Lung (tissue), 12 donors: ENCODE results near the gene MECR. TPM values are rescaled to one million over a fixed set of nuclear protein-coding genes. Genes with fewer than 3 reads are reported as not detected.
"Not testable (repeated sequence)": the region's sequence is repeated elsewhere in the genome, so short reads cannot be mapped to it uniquely, and the experiment has no call there.

Experiments used
- ATAC-seq: fragments of 200-7000 bp; cut with Tn5 transposase; one replicate; pipeline ENCODE4 v1.9.1; 2020; ENCODE audit warnings: moderate number of reproducible peaks; ENCODE audit not compliant: insufficient read depth, low FRiP score
- DNase-seq, 3 donors: peaks; one replicate each; pipeline ENCODE4 v3.0.0-alpha.2; 2013 to 2017
- H3K27ac ChIP-seq, 2 donors: one replicate each; pipeline ENCODE4 v1.5.1; 2013; ENCODE audit warnings: mild to moderate bottlenecking in 2 of 2, moderate library complexity in 2 of 2, control low read depth in 1 of 2, inconsistent platforms in 1 of 2, low read depth in 1 of 2, low read length in 1 of 2
- H3K27me3 ChIP-seq, 3 donors: one replicate each; pipeline ENCODE4 v1.5.1; 2013; ENCODE audit warnings: low read length in 2 of 3; ENCODE audit not compliant: control insufficient read depth in 3 of 3, insufficient read depth in 3 of 3
- H3K36me3 ChIP-seq, 4 donors: one replicate each; pipeline ENCODE4 v1.5.1; 2013; ENCODE audit warnings: low read length in 4 of 4, mild to moderate bottlenecking in 1 of 4, moderate library complexity in 1 of 4; ENCODE audit not compliant: control insufficient read depth in 4 of 4, insufficient read depth in 4 of 4
- H3K4me1 ChIP-seq, 5 donors: one replicate each; pipeline ENCODE4 v1.5.1; 2013; ENCODE audit warnings: low read length in 5 of 5, mild to moderate bottlenecking in 2 of 5, moderate library complexity in 1 of 5; ENCODE audit not compliant: control insufficient read depth in 5 of 5, insufficient read depth in 5 of 5
- H3K4me3 ChIP-seq: one replicate; pipeline ENCODE4 v1.5.1; 2013; ENCODE audit warnings: mild to moderate bottlenecking, control low read depth, moderate library complexity
- H3K9ac ChIP-seq, 2 donors: one replicate each; pipeline ENCODE4 v1.5.1; 2013; ENCODE audit warnings: low read length in 2 of 2, control low read depth in 1 of 2; ENCODE audit not compliant: insufficient read depth in 1 of 2
- H3K9me3 ChIP-seq, 4 donors: one replicate each; pipeline ENCODE4 v1.5.1; 2013; ENCODE audit warnings: low read length in 3 of 4, mild to moderate bottlenecking in 1 of 4, moderate library complexity in 1 of 4; ENCODE audit not compliant: control insufficient read depth in 4 of 4, insufficient read depth in 3 of 4
- CTCF ChIP-seq: IDR thresholded peaks from 2 replicates; pipeline ENCODE4 v1.5.1; 2012; ENCODE audit warnings: mild to moderate bottlenecking; ENCODE audit errors: control extremely low read depth, extremely low read depth
- WGBS, 2 donors: extraction: QIAGEN DNeasy Blood & Tissue Kit; methylation state at CpG; one replicate each; pipeline ENCODE4 v1.1.7; 2013; 5-methylcytosine and 5-hydroxymethylcytosine counted together
- polyA plus RNA-seq, 2 donors: library from polyadenylated mRNA; stranded (reverse); fragments of 200-250 nt; gene quantifications; one replicate each; pipeline ENCODE4 v1.2.1, GENCODE V29; 2013
- total RNA-seq, 2 donors: library from RNA; depleted of rRNA in 1 of 2; stranded (reverse); fragments of >200 nt in 1 of 2; gene quantifications; one replicate each; pipeline ENCODE4 v1.2.1, GENCODE V29; 2014 to 2021
- donor health status: control.
- donor health status: control.
- donor health status: Bipolar disorder and iron deficiency.
- donor health status: healthy.
- donor health status: DM: yes; HTN: yes; CAD: no.

The MECR gene
- total and polyA plus RNA-seq, 4 donors, result 18.0 to 30.1 (median 23.2) TPM

DNA sequence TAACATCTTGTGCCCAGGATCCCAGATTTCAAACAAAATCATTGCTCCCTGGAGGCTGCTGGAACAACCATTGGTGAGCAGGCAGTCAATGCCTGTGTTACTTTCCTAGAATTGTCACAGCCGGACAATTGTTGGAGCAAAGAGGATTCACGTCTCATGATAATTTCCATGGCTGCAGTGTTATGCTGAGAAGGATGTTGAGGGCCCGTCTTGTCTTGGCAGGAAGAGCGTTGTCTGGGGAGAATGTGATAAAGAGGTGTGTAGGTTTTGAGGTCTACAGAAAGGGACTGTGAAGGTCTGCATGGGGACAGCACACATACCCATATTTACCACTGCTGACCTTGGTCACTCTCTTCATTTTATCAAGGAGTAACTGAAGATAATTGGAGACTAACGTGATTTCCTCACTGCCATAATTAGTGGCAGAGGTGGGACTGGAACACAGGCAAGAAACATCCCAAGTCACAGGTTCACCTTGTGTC lies 6.3 kb downstream of the MECR start:
- Histone ChIP-seq H3K4me1 (no peaks in the 10 kb centered on the region), H3K27ac (no peak overlapping the region), H3K4me3 (no peak overlapping the region), H3K9ac (no peak overlapping the region), H3K9me3 (no peaks in the 10 kb centered on the region), H3K36me3 (peaks cover 0 to 16% (median 7%) of the 10 kb centered on the region in 4 donors), H3K27me3 (no peaks in the 10 kb centered on the region)
- no peak for DNase-seq
- no peak for ATAC-seq
- TF ChIP-seq CTCF, result no peak
- 93 to 94% methylated on average over 5 of the region's 5 CpGs for WGBS, 2 donors

DNA sequence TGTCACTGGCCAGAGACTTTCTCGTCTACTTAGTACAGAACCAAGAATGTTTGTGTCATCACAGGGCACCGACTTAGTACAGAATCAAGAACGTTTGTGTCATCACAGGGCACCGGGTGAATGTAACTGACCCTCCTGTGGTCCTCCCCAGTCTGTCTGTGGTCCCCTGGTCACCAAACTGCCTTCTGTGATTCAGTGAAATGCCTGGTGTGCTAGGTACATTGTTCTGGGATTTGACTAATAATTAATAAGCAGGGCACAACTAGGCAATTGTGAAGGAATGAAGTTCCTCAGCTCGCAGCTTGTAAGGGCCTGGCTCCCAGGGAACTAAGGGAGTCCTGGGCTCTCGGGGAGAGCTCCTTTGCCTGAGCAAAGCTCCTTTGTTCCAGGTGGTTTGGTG lies 7.2 kb downstream of the MECR start:
- ATAC-seq, result no peak

GRCh38 chr1:29222686-29223085 lies 8.0 kb downstream of the MECR start:
- no peaks in the 10 kb centered on the region for H3K27me3 ChIP-seq
- DNase-seq, result no peak
- no peak overlapping the region for H3K4me3 ChIP-seq
- no peak for ATAC-seq
- no peak for TF ChIP-seq CTCF
- no peak overlapping the region for H3K9ac ChIP-seq
- no peaks in the 10 kb centered on the region for H3K4me1 ChIP-seq
- H3K36me3 ChIP-seq, result peaks cover 0 to 16% (median 8%) of the 10 kb centered on the region in 4 donors
- WGBS, 2 donors, result 80 to 93% methylated on average over 1 of the region's 1 CpG
- H3K9me3 ChIP-seq, result no peaks in the 10 kb centered on the region
- no peak overlapping the region for H3K27ac ChIP-seq

More for the DNA sequence above, 7.2 kb downstream of the MECR start:
- no peak for TF ChIP-seq CTCF
- Histone ChIP-seq H3K36me3 (peaks cover 0 to 16% (median 8%) of the 10 kb centered on the region in 4 donors), H3K27me3 (no peaks in the 10 kb centered on the region), H3K27ac (no peak overlapping the region), H3K9me3 (no peaks in the 10 kb centered on the region), H3K9ac (no peak overlapping the region), H3K4me1 (no peaks in the 10 kb centered on the region), H3K4me3 (no peak overlapping the region)
- WGBS, 2 donors, result 82 to 88% methylated on average over 6 of the region's 6 CpGs
- DNase-seq, result no peak

- 89 to 93% methylated on average over 6 of the region's 6 CpGs for WGBS, 2 donors
- H3K9me3 ChIP-seq, H3K4me3 ChIP-seq, H3K4me1 ChIP-seq, ATAC-seq, H3K27ac ChIP-seq, H3K9ac ChIP-seq, DNase-seq, H3K27me3 ChIP-seq: not testable (repeated sequence)
- peaks cover 0 to 16% (median 7%) of the 10 kb centered on the region in 4 donors for H3K36me3 ChIP-seq
Observed at GRCh38 chr1:29222260-29222659, 8.5 kb downstream of the MECR start.
